ENCODE measurements around the gene PLP1. TPM values are rescaled to one million over a fixed set of nuclear protein-coding genes. Genes with fewer than 3 reads are reported as not detected.

PLP1 gene
- total RNA-seq, 4 donors from 2014 or later, result 256 to 727 (median 404) TPM

GRCh38 chrX:103791228-103791627 is 14.6 kb downstream of the PLP1 start:
- Histone ChIP-seq H3K27me3 (peaks cover 0 to 37% of the 10 kb centered on the region in 2 donors), H3K9me3 (no peaks in the 10 kb centered on the region), H3K27ac (peak overlapping the region in 3 of 4 donors; percentile 18 to 83 (median 46)), H3K4me1 (peaks cover 0 to 3% (median under 1%) of the 10 kb centered on the region in 4 donors), H3K4me3 (no peak overlapping the region), H3K36me3 (peaks cover 0 to 6% (median 0%) of the 10 kb centered on the region in 3 donors)
- WGBS, 2 donors, result 61 to 71% methylated on average over 4 of the region's 4 CpGs
- DNase-seq (ENCODE audit: low spot score in 2 of 2), result no peak
- TF ChIP-seq POLR2A (IDR thresholded peaks at IDR 0.05) (no peak), CTCF (IDR thresholded peaks at IDR 0.05) (no peak), EP300 (IDR thresholded peaks at IDR 0.05) (no peak)

- TF ChIP-seq CTCF (IDR thresholded peaks at IDR 0.05) (no peak), EP300 (IDR thresholded peaks at IDR 0.05) (no peak), POLR2A (IDR thresholded peaks at IDR 0.05) (no peak)
- no peak for DNase-seq (ENCODE audit: low spot score in 2 of 2)
- 31 to 57% methylated on average over 2 of the region's 2 CpGs for WGBS, 2 donors
- Histone ChIP-seq H3K4me3 (no peak overlapping the region), H3K9me3 (no peaks in the 10 kb centered on the region), H3K36me3 (peaks cover 0 to 6% (median 0%) of the 10 kb centered on the region in 3 donors), H3K27ac (peak overlapping the region in 2 of 4 donors; percentile 63 to 83), H3K4me1 (peaks cover 0 to 3% (median 0%) of the 10 kb centered on the region in 4 donors), H3K27me3 (peaks cover 0 to 36% of the 10 kb centered on the region in 2 donors)
Observed at GRCh38 chrX:103791826-103792485, 15.3 kb downstream of the PLP1 start.

- Histone ChIP-seq H3K4me1 (no peaks in the 10 kb centered on the region), H3K36me3 (peaks cover 0 to 6% (median 0%) of the 10 kb centered on the region in 3 donors), H3K9me3 (no peaks in the 10 kb centered on the region), H3K4me3 (no peak overlapping the region), H3K27ac (peak overlapping the region; percentile 34 to 83 (median 71)), H3K27me3 (peaks cover 0 to 30% of the 10 kb centered on the region in 2 donors)
- 38 to 45% methylated on average over 6 of the region's 6 CpGs for WGBS, 2 donors
- TF ChIP-seq EP300 (IDR thresholded peaks at IDR 0.05) (no peak), POLR2A (IDR thresholded peaks at IDR 0.05) (no peak), CTCF (IDR thresholded peaks at IDR 0.05) (no peak)
- no peak for DNase-seq (ENCODE audit: low spot score in 2 of 2)
Observed at GRCh38 chrX:103792916-103793544, 16.4 kb downstream of the PLP1 start.

GRCh38 chrX:103793545-103793940 is 16.9 kb downstream of the PLP1 start:
- no peak for DNase-seq (ENCODE audit: low spot score in 2 of 2)
- WGBS, 2 donors, result 32 to 35% methylated on average over 2 of the region's 2 CpGs
- peaks cover 0 to 29% of the 10 kb centered on the region in 2 donors for H3K27me3 ChIP-seq
- H3K4me1 ChIP-seq, result no peaks in the 10 kb centered on the region
- H3K27ac ChIP-seq, result peak overlapping the region; percentile 19 to 83 (median 71)
- no peak overlapping the region for H3K4me3 ChIP-seq
- TF ChIP-seq CTCF (IDR thresholded peaks at IDR 0.05) (no peak), POLR2A (IDR thresholded peaks at IDR 0.05) (no peak), EP300 (IDR thresholded peaks at IDR 0.05) (no peak)
- peaks cover 0 to 6% (median 0%) of the 10 kb centered on the region in 3 donors for H3K36me3 ChIP-seq
- no peaks in the 10 kb centered on the region for H3K9me3 ChIP-seq

GRCh38 chrX:103794119-103794518 is 17.5 kb downstream of the PLP1 start:
- no peaks in the 10 kb centered on the region for H3K4me1 ChIP-seq
- H3K27me3 ChIP-seq, result peaks cover 0 to 25% of the 10 kb centered on the region in 2 donors
- DNase-seq (ENCODE audit: low spot score in 2 of 2), result no peak
- H3K27ac ChIP-seq, result peak overlapping the region in 3 of 4 donors; percentile 59 to 83 (median 83)
- H3K9me3 ChIP-seq, result no peaks in the 10 kb centered on the region
- 36 to 40% methylated on average over 3 to 4 of the region's 4 CpGs for WGBS, 2 donors
- peak in 1 of 2 donors; percentile 73 for TF ChIP-seq EP300 (IDR thresholded peaks at IDR 0.05)
- no peak for TF ChIP-seq CTCF (IDR thresholded peaks at IDR 0.05)
- no peak overlapping the region for H3K4me3 ChIP-seq
- peaks cover 0 to 6% (median 0%) of the 10 kb centered on the region in 3 donors for H3K36me3 ChIP-seq
